ENCODE results near the gene NCKAP5. TPM values are rescaled to one million over a fixed set of nuclear protein-coding genes. Genes with fewer than 3 reads are reported as not detected.

The NCKAP5 gene
- polyA plus RNA-seq, 2 of the 4 experiments (the other 2 are of a cell fraction): 3.0 to 4.1 TPM

GRCh38 chr2:133574186-133574585, 5.9 kb upstream of the NCKAP5 start:
- DNase-seq (ENCODE audit: low read depth in 1 of 2, low spot score in 1 of 2): no peak
- Histone ChIP-seq H3K4me2 (no peak overlapping the region), H3K9me3 (no peaks in the 10 kb centered on the region), H3K27ac (0 out of 6 replicates have a peak overlapping the region, but pooled peaks of 1 of the 2 experiments have one; percentile 31), H3K4me1 (peaks cover 36% of the 10 kb centered on the region), H3K4me3 (no peak overlapping the region)
- no peak for FAIRE-seq
- TF ChIP-seq CTCF (IDR thresholded peaks at IDR 0.05) (no peak), ZC3H11A (IDR thresholded peaks at IDR 0.05) (no peak), BCL3 (IDR thresholded peaks at IDR 0.05) (no peak), MYC (IDR thresholded peaks at IDR 0.05; ENCODE audit: borderline replicate concordance, low read length) (no peak), SREBF2 (IDR thresholded peaks at IDR 0.05) (no peak), EHMT2 (IDR thresholded peaks at IDR 0.05; ENCODE audit: low read depth) (no peak), HDAC2 (IDR thresholded peaks at IDR 0.05) (no peak), CEBPB (IDR thresholded peaks at IDR 0.05) (no peak), RARB (CRISPR knock-in tag; IDR thresholded peaks at IDR 0.05) (no peak)
- ChIA-PET CTCF (interaction anchor here (3.1 kb wide), 1 partner anchor 13 kb away, joined by 16 read pairs; no protein-coding TSS in a partner anchor), POLR2A (no interaction called here)
- WGBS (ENCODE audit: missing lambda C conversion rate): 70% methylated on average over 5 of the region's 5 CpGs
- ATAC-seq: no peak

GRCh38 chr2:133573491-133574162, 5.4 kb upstream of the NCKAP5 start:
- POLR2A ChIA-PET: no interaction called here
- WGBS (ENCODE audit: missing lambda C conversion rate): 79% methylated on average over 6 of the region's 6 CpGs

GRCh38 chr2:133571249-133571648, 3.0 kb upstream of the NCKAP5 start:
- no peak for ATAC-seq
- ChIA-PET CTCF (no interaction called here), POLR2A (no interaction called here)
- Histone ChIP-seq H3K4me1 (peaks cover 42% of the 10 kb centered on the region), H3K4me2 (no peak overlapping the region), H3K4me3 (no peak overlapping the region), H3K9me3 (no peaks in the 10 kb centered on the region), H3K27ac (no peak overlapping the region)
- 80% methylated on average over 6 of the region's 6 CpGs for WGBS (ENCODE audit: missing lambda C conversion rate)
- TF ChIP-seq NR3C1 (IDR thresholded peaks at IDR 0.05): no peak
- TF ChIP-seq CEBPB (IDR thresholded peaks at IDR 0.05): no peak
- TF ChIP-seq HDAC2 (IDR thresholded peaks at IDR 0.05): no peak
- TF ChIP-seq MAFK (IDR thresholded peaks at IDR 0.05; ENCODE audit: partially characterized antibody): no peak
- no peak for TF ChIP-seq TP53 (CRISPR knock-in tag; IDR thresholded peaks at IDR 0.05)
- TF ChIP-seq PHF8 (IDR thresholded peaks at IDR 0.05; ENCODE audit: borderline replicate concordance, low read depth): no peak
- TF ChIP-seq RARB (CRISPR knock-in tag; IDR thresholded peaks at IDR 0.05): no peak
- TF ChIP-seq HOXA7 (CRISPR knock-in tag; IDR thresholded peaks at IDR 0.05): no peak
- TF ChIP-seq JUNB (IDR thresholded peaks at IDR 0.05): no peak
- no peak for TF ChIP-seq CHD4 (IDR thresholded peaks at IDR 0.05; ENCODE audit: borderline replicate concordance)
- no peak for TF ChIP-seq ZFP36 (IDR thresholded peaks at IDR 0.05; ENCODE audit: borderline replicate concordance, partially characterized antibody)
- no peak for TF ChIP-seq SREBF2 (IDR thresholded peaks at IDR 0.05)
- no peak for TF ChIP-seq E2F6 (IDR thresholded peaks at IDR 0.05; ENCODE audit: borderline replicate concordance, low read depth)
- no peak for TF ChIP-seq KDM5A (IDR thresholded peaks at IDR 0.05)
- TF ChIP-seq EHMT2 (IDR thresholded peaks at IDR 0.05; ENCODE audit: low read depth): no peak
- TF ChIP-seq RFX5 (IDR thresholded peaks at IDR 0.05): no peak
- no peak for FAIRE-seq
- DNase-seq (ENCODE audit: low read depth in 1 of 2, low spot score in 1 of 2): no peak

More at GRCh38 chr2:133573491-133574162, 5.4 kb upstream of the NCKAP5 start:
- no peak overlapping the region for H3K4me3 ChIP-seq
- TF ChIP-seq BCL3 (IDR thresholded peaks at IDR 0.05) (no peak), NPAS2 (CRISPR knock-in tag; IDR thresholded peaks at IDR 0.05; ENCODE audit: borderline replicate concordance) (no peak), EHF (CRISPR knock-in tag; IDR thresholded peaks at IDR 0.05) (no peak), POLR2A (IDR thresholded peaks at IDR 0.05; ENCODE audit: low read length) (no peak), ZSCAN20 (CRISPR knock-in tag; IDR thresholded peaks at IDR 0.05) (no peak), EHMT2 (IDR thresholded peaks at IDR 0.05; ENCODE audit: low read depth) (no peak), HEYL (CRISPR knock-in tag; IDR thresholded peaks at IDR 0.05) (no peak), E2F6 (IDR thresholded peaks at IDR 0.05; ENCODE audit: borderline replicate concordance, low read depth) (no peak), FOXS1 (CRISPR knock-in tag; IDR thresholded peaks at IDR 0.05) (no peak), ESRRA (IDR thresholded peaks at IDR 0.05; ENCODE audit: borderline replicate concordance, low read length) (no peak), MAFK (IDR thresholded peaks at IDR 0.05; ENCODE audit: partially characterized antibody) (no peak), ZNF302 (CRISPR knock-in tag; IDR thresholded peaks at IDR 0.05) (no peak), CEBPB (IDR thresholded peaks at IDR 0.05) (no peak), KDM5A (IDR thresholded peaks at IDR 0.05) (no peak)
- H3K27ac ChIP-seq: 0 out of 6 replicates have a peak overlapping the region, but pooled peaks of 1 of the 2 experiments have one; percentile 31
- DNase-seq (ENCODE audit: low read depth in 1 of 2, low spot score in 1 of 2) (no peak), ATAC-seq (no peak), FAIRE-seq (no peak)
- H3K4me1 ChIP-seq: peaks cover 36% of the 10 kb centered on the region
- no peak overlapping the region for H3K4me2 ChIP-seq
- no peaks in the 10 kb centered on the region for H3K9me3 ChIP-seq
- CTCF ChIA-PET: interaction anchor here (3.1 kb wide), 1 partner anchor 12 kb away, joined by 16 read pairs; no protein-coding TSS in a partner anchor

All from A549 (cell line).